ENCODE measurements around the gene DNPH1. TPM values are rescaled to one million over a fixed set of nuclear protein-coding genes. Genes with fewer than 3 reads are reported as not detected.

DNPH1 gene
- total and polyA plus RNA-seq, 2 donors (not counting 3 experiments of a cell fraction or from before 2014, with no cell fraction given) = 37.7 to 120 TPM

GRCh38 chr6:43248101-43248500, 18.8 kb upstream of the DNPH1 start:
- BruUV-seq (replicated peaks) = no TSS peak
- ChIA-PET POLR2A (no interaction called here), CTCF (interaction anchor here (1.5 to 4.0 kb wide), 2 partner anchors 19 to 86 kb away, joined by 3 to 26 read pairs; partner anchors contain the start of gene DNPH1)
- dilution Hi-C loops (cut with MboI; ENCODE audit: extremely low pct_ligation_motif_present, low sequenced_read_pairs) (no loop called here), intact Hi-C loops (cut with micrococcal nuclease) (loop anchor here (5.0 kb wide), 1 partner anchor 76 kb away; the partner anchor contains the start of gene SRF)
- peaks cover 27 to 44% of the 10 kb centered on the region in 2 experiments for H3K27me3 ChIP-seq (ENCODE audit: control insufficient read depth in 2 of 2, insufficient read depth in 2 of 2, low read length in 2 of 2)
- H3K4me3 ChIP-seq (replicated peaks in 1 of 3; ENCODE audit: insufficient read depth in 1 of 3, low read depth in 1 of 3, low read length in 3 of 3) = no peak overlapping the region
- TF ChIP-seq POLR2AphosphoS5 (IDR thresholded peaks at IDR 0.05; ENCODE audit: insufficient read depth, low read depth, low read length) (no peak), EZH2 (IDR thresholded peaks at IDR 0.05; ENCODE audit: borderline replicate concordance, low read depth, low read length, severe bottlenecking) (peak; percentile 4)
- no peaks in the 10 kb centered on the region for H3K9me3 ChIP-seq (replicated peaks; ENCODE audit: control insufficient read depth, insufficient read depth, low read length)
- no peak overlapping the region for H3K27ac ChIP-seq (ENCODE audit: insufficient read depth, low read depth, low read length)
- FAIRE-seq = no peak
- H3K9ac ChIP-seq (replicated peaks; ENCODE audit: extremely low read depth, insufficient read depth, low read length) = no peak overlapping the region
- peaks cover 4% of the 10 kb centered on the region for H3K4me1 ChIP-seq (ENCODE audit: control insufficient read depth, extremely low read depth, insufficient read depth, low read length)
- H3K79me2 ChIP-seq (ENCODE audit: control insufficient read depth, insufficient read depth, low read length) = no peaks in the 10 kb centered on the region
- H2AFZ ChIP-seq (ENCODE audit: low read depth, low read length) = no peak overlapping the region
- H3K4me2 ChIP-seq (ENCODE audit: insufficient read depth, low read length) = no peak overlapping the region
- H3K9me1 ChIP-seq (replicated peaks; ENCODE audit: control insufficient read depth, extremely low read depth, insufficient read depth, low read length) = no peaks in the 10 kb centered on the region
- DNase-seq (ENCODE audit: low read depth, low spot score) = no peak
- H4K20me1 ChIP-seq (replicated peaks; ENCODE audit: control insufficient read depth, extremely low read depth, insufficient read depth, low read length) = no peaks in the 10 kb centered on the region
- no peaks in the 10 kb centered on the region for H3K36me3 ChIP-seq (ENCODE audit: control insufficient read depth in 2 of 2, extremely low read depth in 1 of 2, insufficient read depth in 2 of 2, low read length in 2 of 2)

GRCh38 chr6:43247114-43247999, 18.1 kb upstream of the DNPH1 start:
- TF ChIP-seq POLR2A (IDR thresholded peaks at IDR 0.05; ENCODE audit: low read depth, low read length) (no peak), FOS (IDR thresholded peaks at IDR 0.05; ENCODE audit: borderline replicate concordance, insufficient read depth, low read length) (no peak), JUN (IDR thresholded peaks at IDR 0.05; ENCODE audit: borderline replicate concordance, insufficient read depth, insufficient read length, low read depth) (no peak), GATA2 (IDR thresholded peaks at IDR 0.05; ENCODE audit: insufficient read depth, insufficient read length, low read depth, low read length) (no peak), EZH2 (IDR thresholded peaks at IDR 0.05; ENCODE audit: borderline replicate concordance, low read depth, low read length, severe bottlenecking) (no peak), MAX (IDR thresholded peaks at IDR 0.05; ENCODE audit: insufficient read depth, insufficient read length) (no peak), MYC (IDR thresholded peaks at IDR 0.05; ENCODE audit: low read depth, low read length) (no peak), POLR2AphosphoS5 (IDR thresholded peaks at IDR 0.05; ENCODE audit: insufficient read depth, low read depth, low read length) (no peak), CTCF (IDR thresholded peaks at IDR 0.05; ENCODE audit: extremely low read depth in 1 of 2, insufficient read depth in 1 of 2, low read depth in 1 of 2, low read length in 2 of 2) (no peak)
- BruUV-seq (replicated peaks) = no TSS peak
- H3K9me1 ChIP-seq (replicated peaks; ENCODE audit: control insufficient read depth, extremely low read depth, insufficient read depth, low read length) = no peaks in the 10 kb centered on the region
- H3K36me3 ChIP-seq (ENCODE audit: control insufficient read depth in 2 of 2, extremely low read depth in 1 of 2, insufficient read depth in 2 of 2, low read length in 2 of 2) = no peaks in the 10 kb centered on the region
- peak; percentile 72 for FAIRE-seq
- peak overlapping the region; percentile 5 to 44 (median 27) for H3K4me3 ChIP-seq (replicated peaks in 1 of 3; ENCODE audit: insufficient read depth in 1 of 3, low read depth in 1 of 3, low read length in 3 of 3)
- no peak overlapping the region for H3K9ac ChIP-seq (replicated peaks; ENCODE audit: extremely low read depth, insufficient read depth, low read length)
- no peaks in the 10 kb centered on the region for H4K20me1 ChIP-seq (replicated peaks; ENCODE audit: control insufficient read depth, extremely low read depth, insufficient read depth, low read length)
- H3K27me3 ChIP-seq (ENCODE audit: control insufficient read depth in 2 of 2, insufficient read depth in 2 of 2, low read length in 2 of 2) = peaks cover 35 to 51% of the 10 kb centered on the region in 2 experiments
- no peak overlapping the region for H3K27ac ChIP-seq (ENCODE audit: insufficient read depth, low read depth, low read length)
- ChIA-PET POLR2A (no interaction called here), CTCF (interaction anchor here (0.8 to 4.0 kb wide), 4 partner anchors 10 to 230 kb away, joined by 3 to 26 read pairs (median 6); partner anchors contain the start of genes DNPH1 and TJAP1)
- H2AFZ ChIP-seq (ENCODE audit: low read depth, low read length) = peak overlapping the region; percentile 88
- peak overlapping the region; percentile 50 for H3K4me2 ChIP-seq (ENCODE audit: insufficient read depth, low read length)
- H3K79me2 ChIP-seq (ENCODE audit: control insufficient read depth, insufficient read depth, low read length) = no peaks in the 10 kb centered on the region
- peaks cover 4% of the 10 kb centered on the region for H3K4me1 ChIP-seq (ENCODE audit: control insufficient read depth, extremely low read depth, insufficient read depth, low read length)
- dilution Hi-C loops (cut with MboI; ENCODE audit: extremely low pct_ligation_motif_present, low sequenced_read_pairs) (no loop called here), intact Hi-C loops (cut with micrococcal nuclease) (loop anchor here (5.0 kb wide), 1 partner anchor 75 kb away; the partner anchor contains the start of gene SRF)
- no peaks in the 10 kb centered on the region for H3K9me3 ChIP-seq (replicated peaks; ENCODE audit: control insufficient read depth, insufficient read depth, low read length)
- DNase-seq (ENCODE audit: low read depth, low spot score) = peak; percentile 66
